Natural killer cell treated with Interleukin-12 subunit alpha and Interleukin-12 subunit beta and Interleukin-15 and Interleukin-18, amount 100 ng/mL, for 72 hours (primary cell): ENCODE results near the gene SLC35F4. TPM values are rescaled to one million over a fixed set of nuclear protein-coding genes. Genes with fewer than 3 reads are reported as not detected.
"Not testable (repeated sequence)": the region's sequence is repeated elsewhere in the genome, so short reads cannot be mapped to it uniquely, and the experiment has no call there.

Experiments used
- ATAC-seq, 2 donors: fragments of 150-1000 bp; cut with Tn5 transposase in 1 of 2; sonication (Bioruptor Pico), chemical (Tn5 transposase) in 1 of 2; 2 replicates each; pipeline ENCODE4 v1.10.0; 2021
- DNase-seq: peaks from one replicate; pipeline ENCODE4 v3.0.0; 2022; ENCODE audit warnings: low spot score
- H3K27ac Mint-ChIP-seq, 2 donors: 1 replicate in 1 of 2; 2 replicates in 1 of 2; pipeline ENCODE4 v1.8.0; 2022; ENCODE audit warnings: mixed read lengths in 2 of 2, mild to moderate bottlenecking in 1 of 2, moderate library complexity in 1 of 2
- H3K27me3 Mint-ChIP-seq, 2 donors: 1 replicate in 1 of 2; 2 replicates in 1 of 2; pipeline ENCODE4 v1.8.0; 2022; ENCODE audit warnings: mixed read lengths in 2 of 2
- H3K36me3 Mint-ChIP-seq: one replicate; pipeline ENCODE4 v1.8.0; 2022; ENCODE audit warnings: mixed read lengths
- H3K4me1 Mint-ChIP-seq, 2 donors: 1 replicate in 1 of 2; 2 replicates in 1 of 2; pipeline ENCODE4 v1.8.0; 2022; ENCODE audit warnings: low read depth in 2 of 2, mixed read lengths in 2 of 2, mild to moderate bottlenecking in 1 of 2
- H3K4me3 Mint-ChIP-seq: one replicate; pipeline ENCODE4 v1.8.0; 2022; ENCODE audit warnings: mixed read lengths
- H3K9me3 Mint-ChIP-seq: 2 replicates; pipeline ENCODE4 v1.8.0; 2022; ENCODE audit warnings: mixed read lengths
- total RNA-seq, 2 donors: library from RNA; stranded (reverse); gene quantifications; one replicate each; pipeline ENCODE4 v1.2.3, GENCODE V29; 2022

The SLC35F4 gene
- total RNA-seq, 2 donors from 2014 or later: not detected

GRCh38 chr14:57712698-57713097, 153.2 kb downstream of the SLC35F4 start:
- H3K36me3 Mint-ChIP-seq: no peaks in the 10 kb centered on the region
- ATAC-seq (no peak), DNase-seq (no peak)
- H3K27ac Mint-ChIP-seq: no peak overlapping the region
- H3K27me3 Mint-ChIP-seq: no peaks in the 10 kb centered on the region
- peaks cover 15% of the 10 kb centered on the region for H3K9me3 Mint-ChIP-seq
- no peak overlapping the region for H3K4me3 Mint-ChIP-seq
- H3K4me1 Mint-ChIP-seq: no peaks in the 10 kb centered on the region

- Mint-ChIP-seq H3K36me3 (no peaks in the 10 kb centered on the region), H3K9me3 (peaks cover 15% of the 10 kb centered on the region)
- ATAC-seq: no peak
Measured at GRCh38 chr14:57712102-57712501, 153.8 kb downstream of the SLC35F4 start.

GRCh38 chr14:57709909-57710308, 156.0 kb downstream of the SLC35F4 start:
- no peaks in the 10 kb centered on the region for H3K27me3 Mint-ChIP-seq
- H3K36me3 Mint-ChIP-seq: no peaks in the 10 kb centered on the region
- no peak for ATAC-seq
- no peak overlapping the region for H3K27ac Mint-ChIP-seq
- H3K9me3 Mint-ChIP-seq: peaks cover 25% of the 10 kb centered on the region
- no peak overlapping the region for H3K4me3 Mint-ChIP-seq
- no peaks in the 10 kb centered on the region for H3K4me1 Mint-ChIP-seq
- no peak for DNase-seq

More at GRCh38 chr14:57712102-57712501, 153.8 kb downstream of the SLC35F4 start:
- DNase-seq: no peak
- no peak overlapping the region for H3K27ac Mint-ChIP-seq
- H3K27me3 Mint-ChIP-seq: no peaks in the 10 kb centered on the region
- no peaks in the 10 kb centered on the region for H3K4me1 Mint-ChIP-seq
- no peak overlapping the region for H3K4me3 Mint-ChIP-seq

- H3K9me3 Mint-ChIP-seq: peaks cover 21% of the 10 kb centered on the region
- H3K27ac Mint-ChIP-seq, H3K4me1 Mint-ChIP-seq, H3K36me3 Mint-ChIP-seq, ATAC-seq, H3K27me3 Mint-ChIP-seq, DNase-seq, H3K4me3 Mint-ChIP-seq: not testable (repeated sequence)
Measured at GRCh38 chr14:57709086-57709485, 156.8 kb downstream of the SLC35F4 start.

- H3K27ac Mint-ChIP-seq: no peak overlapping the region
- H3K4me1 Mint-ChIP-seq: no peaks in the 10 kb centered on the region
- H3K9me3 Mint-ChIP-seq: peaks cover 17% of the 10 kb centered on the region
- no peak for DNase-seq
- H3K36me3 Mint-ChIP-seq: no peaks in the 10 kb centered on the region
- no peaks in the 10 kb centered on the region for H3K27me3 Mint-ChIP-seq
- H3K4me3 Mint-ChIP-seq: no peak overlapping the region
- ATAC-seq: no peak
Measured at GRCh38 chr14:57707219-57707618, 158.7 kb downstream of the SLC35F4 start.

GRCh38 chr14:57704763-57705162, 161.1 kb downstream of the SLC35F4 start:
- peaks cover 15% of the 10 kb centered on the region for H3K9me3 Mint-ChIP-seq
- no peak for DNase-seq
- no peak for ATAC-seq
- no peak overlapping the region for H3K4me3 Mint-ChIP-seq
- no peaks in the 10 kb centered on the region for H3K27me3 Mint-ChIP-seq
- no peak overlapping the region for H3K27ac Mint-ChIP-seq
- H3K36me3 Mint-ChIP-seq: no peaks in the 10 kb centered on the region
- no peaks in the 10 kb centered on the region for H3K4me1 Mint-ChIP-seq

GRCh38 chr14:57699947-57700346, 165.9 kb downstream of the SLC35F4 start:
- no peaks in the 10 kb centered on the region for H3K27me3 Mint-ChIP-seq
- H3K27ac Mint-ChIP-seq: no peak overlapping the region
- no peak overlapping the region for H3K4me3 Mint-ChIP-seq
- H3K36me3 Mint-ChIP-seq: no peaks in the 10 kb centered on the region
- H3K4me1 Mint-ChIP-seq: no peaks in the 10 kb centered on the region
- H3K9me3 Mint-ChIP-seq: no peaks in the 10 kb centered on the region
- ATAC-seq (no peak), DNase-seq (no peak)

- Mint-ChIP-seq H3K4me3 (no peak overlapping the region), H3K4me1 (no peaks in the 10 kb centered on the region), H3K27me3 (no peaks in the 10 kb centered on the region), H3K9me3 (peaks cover 10% of the 10 kb centered on the region), H3K27ac (no peak overlapping the region), H3K36me3 (no peaks in the 10 kb centered on the region)
- ATAC-seq (no peak), DNase-seq (no peak)
Measured at GRCh38 chr14:57692671-57693070, 173.2 kb downstream of the SLC35F4 start.

- Mint-ChIP-seq H3K27ac (no peak overlapping the region), H3K4me3 (no peak overlapping the region), H3K36me3 (no peaks in the 10 kb centered on the region), H3K27me3 (no peaks in the 10 kb centered on the region), H3K9me3 (peaks cover 10% of the 10 kb centered on the region), H3K4me1 (no peaks in the 10 kb centered on the region)
- ATAC-seq (no peak), DNase-seq (no peak)
Measured at GRCh38 chr14:57687416-57687815, 178.5 kb downstream of the SLC35F4 start.

- Mint-ChIP-seq H3K27me3 (no peaks in the 10 kb centered on the region), H3K9me3 (peaks cover 10% of the 10 kb centered on the region), H3K27ac (no peak overlapping the region)
Measured at GRCh38 chr14:57686304-57686703, 179.6 kb downstream of the SLC35F4 start.

GRCh38 chr14:57671021-57671420, 194.9 kb downstream of the SLC35F4 start:
- no peak overlapping the region for H3K4me3 Mint-ChIP-seq
- no peaks in the 10 kb centered on the region for H3K4me1 Mint-ChIP-seq
- H3K36me3 Mint-ChIP-seq: no peaks in the 10 kb centered on the region
- no peak overlapping the region for H3K27ac Mint-ChIP-seq
- no peak for DNase-seq
- H3K27me3 Mint-ChIP-seq: no peaks in the 10 kb centered on the region
- ATAC-seq: no peak
- H3K9me3 Mint-ChIP-seq: peaks cover 8% of the 10 kb centered on the region

More at GRCh38 chr14:57686304-57686703, 179.6 kb downstream of the SLC35F4 start:
- no peaks in the 10 kb centered on the region for H3K4me1 Mint-ChIP-seq
- ATAC-seq (no peak), DNase-seq (no peak)
- no peak overlapping the region for H3K4me3 Mint-ChIP-seq
- H3K36me3 Mint-ChIP-seq: no peaks in the 10 kb centered on the region

- no peak overlapping the region for H3K27ac Mint-ChIP-seq
- H3K9me3 Mint-ChIP-seq: peaks cover 7% of the 10 kb centered on the region
- no peaks in the 10 kb centered on the region for H3K36me3 Mint-ChIP-seq
- ATAC-seq: no peak
- no peak overlapping the region for H3K4me3 Mint-ChIP-seq
- DNase-seq: no peak
- H3K4me1 Mint-ChIP-seq: no peaks in the 10 kb centered on the region
- no peaks in the 10 kb centered on the region for H3K27me3 Mint-ChIP-seq
Measured at GRCh38 chr14:57660208-57660607, 205.7 kb downstream of the SLC35F4 start.

- no peaks in the 10 kb centered on the region for H3K27me3 Mint-ChIP-seq
- DNase-seq (no peak), ATAC-seq (no peak)
- no peaks in the 10 kb centered on the region for H3K4me1 Mint-ChIP-seq
- H3K27ac Mint-ChIP-seq: no peak overlapping the region
- no peaks in the 10 kb centered on the region for H3K36me3 Mint-ChIP-seq
- peaks cover 7% of the 10 kb centered on the region for H3K9me3 Mint-ChIP-seq
- H3K4me3 Mint-ChIP-seq: no peak overlapping the region
Measured at GRCh38 chr14:57659052-57659451, 206.8 kb downstream of the SLC35F4 start.

GRCh38 chr14:57657487-57657886, 208.4 kb downstream of the SLC35F4 start:
- no peak overlapping the region for H3K27ac Mint-ChIP-seq
- DNase-seq (no peak), ATAC-seq (no peak)
- peaks cover 9% of the 10 kb centered on the region for H3K9me3 Mint-ChIP-seq
- no peaks in the 10 kb centered on the region for H3K27me3 Mint-ChIP-seq
- H3K4me1 Mint-ChIP-seq: no peaks in the 10 kb centered on the region
- H3K4me3 Mint-ChIP-seq: no peak overlapping the region
- H3K36me3 Mint-ChIP-seq: no peaks in the 10 kb centered on the region

- Mint-ChIP-seq H3K27ac (no peak overlapping the region), H3K9me3 (peaks cover 10% of the 10 kb centered on the region), H3K4me3 (no peak overlapping the region), H3K27me3 (no peaks in the 10 kb centered on the region), H3K36me3 (no peaks in the 10 kb centered on the region), H3K4me1 (no peaks in the 10 kb centered on the region)
- ATAC-seq (no peak), DNase-seq (no peak)
Measured at GRCh38 chr14:57656853-57657252, 209.0 kb downstream of the SLC35F4 start.
